ENCODE results near the gene NDUFB11. TPM values are rescaled to one million over a fixed set of nuclear protein-coding genes. Genes with fewer than 3 reads are reported as not detected.

The NDUFB11 gene
- total and polyA plus RNA-seq, 9 of the 15 experiments (the other 6 are each of a cell fraction or from before 2014, with no cell fraction given) = 20.9 to 269 (median 86.8) TPM

GRCh38 chrX:47144626-47145394, at the start of gene NDUFB11, which contains the start of gene RBM10 (continued):
- TF ChIP-seq ZBTB5 (IDR thresholded peaks at IDR 0.05) = no peak
- no peak for TF ChIP-seq CBFA2T3 (IDR thresholded peaks at IDR 0.05)
- no peak for TF ChIP-seq MBD1 (CRISPR knock-in tag; IDR thresholded peaks at IDR 0.05)
- TF ChIP-seq RBM39 (optimal IDR thresholded peaks at IDR 0.05; ENCODE audit: low read depth, low read length) = no peak
- TF ChIP-seq TEAD1 (CRISPR knock-in tag; IDR thresholded peaks at IDR 0.05) = 0 out of 4 replicates have a peak, but pooled peaks of 1 of the 2 experiments have one; percentile 45
- TF ChIP-seq RBM15 (IDR thresholded peaks at IDR 0.05; ENCODE audit: insufficient read depth, low read length) = no peak
- no peak for TF ChIP-seq IRF2 (CRISPR knock-in tag; IDR thresholded peaks at IDR 0.05)
- no peak for TF ChIP-seq ZEB2 (IDR thresholded peaks at IDR 0.05)
- no peak for TF ChIP-seq TFAM (CRISPR knock-in tag; conservative IDR thresholded peaks at IDR 0.05)
- peak; percentile 81 for TF ChIP-seq VEZF1 (CRISPR knock-in tag; IDR thresholded peaks at IDR 0.05)
- no peak for TF ChIP-seq USF2 (CRISPR knock-in tag; IDR thresholded peaks at IDR 0.05)
- TF ChIP-seq TGIF2 (CRISPR knock-in tag; IDR thresholded peaks at IDR 0.05) = no peak
- TF ChIP-seq ZNF140 (CRISPR knock-in tag; IDR thresholded peaks at IDR 0.05) = no peak
- no peak for TF ChIP-seq NKRF (IDR thresholded peaks at IDR 0.05; ENCODE audit: borderline replicate concordance)
- no peak for TF ChIP-seq SMARCC2 (IDR thresholded peaks at IDR 0.05; ENCODE audit: low read depth)
- TF ChIP-seq TAF1 (IDR thresholded peaks at IDR 0.05; ENCODE audit: control insufficient read depth, extremely low read depth, insufficient read depth, low read length, severe bottlenecking) = peak; percentile 92
